Measurements from ENCODE around the gene EMP3.
"Not testable (repeated sequence)": the region's sequence is repeated elsewhere in the genome, so short reads cannot be mapped to it uniquely, and the experiment has no call there.

EMP3 gene

DNA sequence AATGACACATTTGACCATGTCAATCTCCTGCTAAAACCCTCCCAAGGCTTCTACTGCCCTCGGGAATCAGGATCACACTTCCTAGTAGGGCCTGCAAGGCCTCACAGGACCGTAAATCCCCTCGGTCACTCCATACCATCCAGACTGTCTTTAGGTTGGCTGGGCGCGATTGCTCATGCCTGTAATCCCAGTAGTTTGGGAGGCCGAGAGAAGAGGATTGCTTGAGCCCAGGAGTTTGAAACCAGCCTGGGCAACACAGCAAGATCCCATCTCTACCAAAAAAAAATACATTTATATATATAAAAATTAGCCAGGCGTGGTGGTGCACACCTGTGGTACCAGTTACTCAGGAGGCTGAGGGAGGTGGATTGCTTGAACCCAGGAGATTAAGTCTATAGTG is 23.4 kb downstream of the EMP3 start:
- no peak for DNase-seq

- no peak for DNase-seq
These were observed 25.5 kb downstream of the EMP3 start for GRCh38 chr19:48350856-48351255.

GRCh38 chr19:48351341-48351752 is 26.0 kb downstream of the EMP3 start:
- peak; percentile 77 for DNase-seq

DNA sequence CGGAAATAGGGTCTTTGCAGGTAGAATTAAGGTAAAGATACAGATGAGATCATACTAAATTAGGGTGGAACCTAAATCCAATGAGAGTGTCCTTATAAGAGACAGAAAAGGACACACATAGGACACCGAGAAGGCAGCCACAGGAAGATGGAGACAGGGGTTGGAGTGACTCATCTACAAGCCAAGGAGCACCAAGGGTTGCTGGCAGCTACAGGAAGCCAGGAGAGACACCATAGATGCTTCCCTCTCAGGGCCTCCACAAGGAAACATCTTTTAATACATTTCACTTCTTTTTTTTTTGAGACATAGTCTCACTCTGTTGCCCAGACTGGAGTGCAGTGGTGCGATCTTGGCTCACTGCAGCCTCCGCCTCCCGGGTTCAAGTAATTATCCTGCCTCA is 28.3 kb downstream of the EMP3 start:
- no peak for DNase-seq

DNA sequence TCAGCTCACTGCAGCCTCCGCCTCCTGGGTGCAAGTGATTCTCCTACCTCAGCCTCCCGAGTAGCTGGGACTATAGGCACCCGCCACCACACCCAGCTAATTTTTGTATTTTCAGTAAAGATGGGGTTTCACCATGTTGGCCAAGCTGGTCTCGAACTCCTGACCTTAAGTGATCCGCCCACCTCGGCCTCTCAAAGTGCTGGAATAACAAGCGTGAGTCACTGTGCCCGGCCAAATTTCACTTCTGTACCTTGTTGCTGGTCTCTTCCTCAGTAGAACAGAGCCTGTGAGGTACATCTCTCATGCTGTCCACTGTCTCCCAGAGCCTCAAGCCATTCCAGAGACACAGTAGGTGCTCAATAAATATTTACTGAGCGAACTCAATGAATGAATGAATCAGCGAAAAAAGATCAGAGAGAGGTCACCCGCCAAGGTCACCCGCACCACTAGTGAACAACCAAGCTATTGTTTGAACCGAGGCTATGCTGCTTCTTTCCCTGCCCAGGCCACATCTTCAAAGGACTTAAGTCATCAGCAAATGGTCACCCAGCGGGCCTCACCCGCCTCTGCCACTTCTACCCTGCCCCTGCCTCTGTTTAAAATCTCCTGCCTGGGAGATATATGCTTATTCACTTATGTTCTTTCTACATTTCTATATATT is 29.1 kb downstream of the EMP3 start:
- DNase-seq = no peak

DNA sequence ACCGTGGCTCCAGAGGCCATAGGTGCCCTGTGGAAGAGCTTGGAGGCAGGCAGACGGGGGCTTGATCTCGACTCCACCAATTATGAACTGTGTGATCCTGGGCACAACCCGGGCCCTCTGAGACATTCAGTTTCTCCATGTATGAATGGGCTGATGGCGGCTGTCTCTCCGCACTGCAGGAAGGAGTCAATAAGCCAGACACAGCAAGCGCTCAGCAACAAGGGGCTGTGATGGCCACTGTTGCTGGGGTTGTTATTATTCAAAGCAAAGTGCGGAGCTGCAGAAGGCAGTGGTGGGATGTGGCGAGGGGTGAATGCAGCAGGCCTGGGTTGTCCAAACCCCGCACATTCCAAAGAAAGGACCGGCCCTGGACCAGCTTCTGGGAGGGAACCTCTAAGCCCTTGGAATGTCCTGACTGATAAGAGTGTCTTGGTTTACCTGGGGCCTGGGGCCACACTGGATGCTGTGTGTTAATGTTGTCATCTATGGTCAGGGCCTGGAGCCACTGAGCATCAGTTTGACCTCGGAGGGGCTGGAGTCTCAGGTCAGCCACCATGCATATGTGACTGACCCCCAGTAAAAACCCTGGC is 30.1 kb downstream of the EMP3 start:
- no peak for DNase-seq

DNA sequence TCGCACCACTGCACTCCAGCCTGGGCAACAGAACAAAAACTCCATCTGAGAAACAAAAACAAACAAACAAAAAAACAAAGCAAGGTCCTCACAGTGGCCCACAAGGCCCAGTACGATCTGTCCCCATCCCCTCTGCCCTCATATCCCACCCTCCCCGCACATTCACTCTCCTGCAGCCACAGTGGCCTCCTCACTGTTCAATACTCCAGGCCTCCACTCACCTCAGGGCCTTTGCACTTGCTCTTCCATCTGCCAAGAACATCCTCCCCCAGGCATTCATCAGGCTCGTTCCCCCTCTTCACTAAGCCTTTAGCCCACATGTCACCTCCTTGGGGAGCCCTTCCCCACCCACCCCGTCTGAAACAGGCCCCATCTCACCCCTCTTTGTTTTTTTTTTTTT is 33.8 kb downstream of the EMP3 start:
- DNase-seq = no peak

GRCh38 chr19:48361912-48362311 is 36.6 kb downstream of the EMP3 start:
- DNase-seq = no peak

DNA sequence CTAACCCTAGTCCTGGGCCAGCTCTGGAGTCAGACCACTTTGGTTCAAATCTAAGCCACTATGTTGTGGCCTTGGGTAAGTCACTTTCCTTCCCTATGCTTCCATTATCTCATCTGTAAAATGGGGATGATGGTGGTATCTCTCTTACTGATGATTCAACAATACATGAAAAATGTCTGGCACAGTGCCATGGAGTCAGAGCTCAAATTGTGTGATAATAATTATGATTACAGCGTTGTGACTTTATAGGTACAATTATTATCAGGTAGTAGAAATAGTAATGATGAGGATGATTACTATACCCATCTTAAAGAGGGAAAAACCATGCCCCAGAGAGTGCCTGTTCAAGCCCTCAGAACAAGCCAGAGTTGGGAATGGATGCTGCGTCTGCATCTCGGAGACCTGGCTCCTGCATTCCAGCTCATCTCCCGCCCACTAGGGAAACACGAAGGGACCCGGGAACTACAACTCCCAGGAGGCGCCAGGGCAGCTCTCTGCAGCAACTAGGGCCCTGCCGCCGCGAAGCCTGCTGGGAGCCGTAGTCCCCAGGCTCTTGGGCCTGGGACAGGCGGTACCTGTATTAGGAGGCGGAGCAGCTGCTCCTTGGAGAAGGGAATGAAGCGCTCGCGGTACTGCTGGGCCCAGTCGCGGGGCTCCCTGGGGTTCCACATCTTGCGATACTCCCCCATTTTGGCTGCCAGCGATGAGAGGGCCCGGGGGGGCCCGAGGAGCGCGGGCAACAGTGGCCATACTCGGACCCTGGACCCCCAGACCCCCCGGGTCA is 37.6 kb downstream of the EMP3 start:
- DNase-seq = peak; percentile 84

DNA sequence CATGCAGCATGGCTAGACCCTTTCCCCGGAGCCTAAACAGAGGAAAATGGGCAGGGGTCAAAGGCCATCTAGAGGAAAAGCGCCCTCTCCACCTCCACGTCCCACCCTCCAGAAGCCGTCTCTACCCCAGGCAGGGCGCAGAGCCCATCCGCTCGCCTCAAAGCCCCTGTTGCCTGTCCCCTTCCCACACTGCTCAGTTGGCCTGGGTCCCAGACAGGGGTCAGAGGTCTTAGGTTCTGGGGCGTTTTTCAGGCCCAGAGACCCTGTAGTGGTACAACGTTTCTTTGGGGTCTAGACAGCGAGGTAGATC is 38.1 kb downstream of the EMP3 start:
- DNase-seq = no peak

DNA sequence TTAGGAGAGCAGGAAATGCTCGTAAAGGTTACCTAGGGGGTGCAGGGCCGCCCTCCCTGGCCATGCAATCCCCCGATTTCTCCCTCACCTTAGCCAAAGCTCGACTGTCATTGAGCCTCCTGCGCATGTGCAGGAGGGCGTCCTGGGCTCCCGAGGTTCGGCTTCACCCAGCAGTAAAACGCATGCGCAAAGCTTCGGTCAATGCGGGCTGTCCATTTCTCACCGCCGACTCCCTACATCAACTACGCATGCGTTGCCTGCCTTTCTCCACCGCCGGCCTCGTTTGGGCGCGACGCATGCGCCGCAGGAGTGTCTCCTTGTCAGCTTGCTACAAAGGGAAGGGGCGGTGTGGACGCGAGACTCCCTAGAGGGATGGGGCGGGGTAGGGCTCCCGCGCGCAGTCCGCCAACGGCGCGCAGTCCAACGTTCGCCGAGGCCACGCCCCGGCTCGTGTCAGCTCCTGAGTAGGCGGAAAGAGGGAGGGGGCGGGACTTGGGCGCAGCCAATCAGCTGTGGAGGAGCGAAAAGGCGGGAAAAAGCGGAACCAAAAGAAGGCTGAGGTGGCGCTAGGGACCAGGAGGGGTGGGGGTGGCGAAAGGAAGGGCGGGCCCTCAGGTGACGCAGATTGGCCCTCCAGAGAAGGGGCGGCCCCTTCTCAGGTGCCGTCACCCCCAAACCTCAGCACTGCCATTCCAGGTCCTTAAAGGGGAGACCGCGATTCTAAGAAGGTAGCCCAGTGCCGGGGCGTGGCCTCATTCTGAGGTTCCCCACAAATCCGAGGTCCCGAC is 38.7 kb downstream of the EMP3 start, which contains the start of the genes SYNGR4 and TMEM143:
Gene SYNGR4 (plus strand): TSS at position 558 of the 788 bp plus-strand sequence. CDS start 1,476 bp downstream, outside the sequence.
Gene TMEM143 (minus strand): TSS at position 131 of the 788 bp plus-strand sequence. CDS start 20 bp downstream, at position 111.
- DNase-seq = peak; percentile 96

DNA sequence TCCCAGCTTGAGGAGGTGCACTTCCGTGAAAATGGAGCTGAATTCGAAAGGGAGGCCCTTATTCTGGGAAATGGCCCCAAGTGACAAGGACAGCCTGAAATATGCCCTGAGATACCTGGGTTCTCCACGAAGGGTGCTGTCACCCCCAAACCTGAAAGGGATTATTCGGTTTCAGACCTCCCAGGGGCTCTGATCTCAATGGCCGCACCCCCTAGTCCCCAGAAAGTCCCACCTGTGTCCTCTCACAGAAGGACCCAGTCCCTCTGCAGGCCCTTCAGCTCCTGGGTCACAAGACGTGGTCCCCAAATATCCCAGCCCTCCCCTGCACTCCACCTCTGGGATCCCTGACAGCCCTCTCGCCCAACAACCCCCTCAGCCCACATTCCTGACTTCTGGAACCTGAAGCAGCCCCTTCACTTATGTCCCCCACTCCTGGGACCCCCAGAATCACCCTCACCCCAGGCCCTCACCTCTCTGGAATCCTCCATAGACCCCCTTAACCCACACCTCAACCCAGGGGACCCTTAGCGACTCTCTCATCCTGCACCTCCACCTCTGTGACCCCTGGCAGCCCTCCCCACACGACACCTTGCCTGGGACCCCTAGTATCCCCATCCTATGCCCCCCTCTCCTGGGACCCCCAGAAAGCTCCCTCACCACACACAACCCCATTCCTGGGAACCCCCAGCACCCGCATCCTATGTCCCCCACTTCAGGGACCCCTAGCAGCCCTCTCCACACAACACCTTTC is 39.4 kb downstream of the EMP3 start:
- DNase-seq = no peak

DNA sequence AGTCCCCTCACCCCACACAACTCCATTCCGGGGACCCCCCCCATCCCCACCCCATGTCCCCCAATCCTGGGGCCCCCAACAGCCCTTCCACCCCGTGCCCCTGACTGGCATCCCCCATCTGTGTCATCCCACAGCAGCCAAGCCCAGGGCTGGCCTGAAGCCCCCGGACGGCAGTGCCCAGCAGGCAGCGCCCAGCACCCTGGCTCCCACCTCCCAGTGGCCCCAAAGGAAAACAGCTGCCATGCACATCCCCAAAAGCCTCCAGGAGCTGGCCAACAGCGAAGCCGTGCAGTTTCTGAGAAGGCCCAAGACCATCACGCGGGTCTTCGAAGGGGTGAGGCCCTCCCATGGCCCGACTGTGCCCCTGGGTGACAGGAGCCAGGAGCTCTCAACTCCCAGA is 40.2 kb downstream of the EMP3 start:
- no peak for DNase-seq

- no peak for DNase-seq
These were observed 42.5 kb downstream of the EMP3 start for GRCh38 chr19:48367855-48368254.

DNA sequence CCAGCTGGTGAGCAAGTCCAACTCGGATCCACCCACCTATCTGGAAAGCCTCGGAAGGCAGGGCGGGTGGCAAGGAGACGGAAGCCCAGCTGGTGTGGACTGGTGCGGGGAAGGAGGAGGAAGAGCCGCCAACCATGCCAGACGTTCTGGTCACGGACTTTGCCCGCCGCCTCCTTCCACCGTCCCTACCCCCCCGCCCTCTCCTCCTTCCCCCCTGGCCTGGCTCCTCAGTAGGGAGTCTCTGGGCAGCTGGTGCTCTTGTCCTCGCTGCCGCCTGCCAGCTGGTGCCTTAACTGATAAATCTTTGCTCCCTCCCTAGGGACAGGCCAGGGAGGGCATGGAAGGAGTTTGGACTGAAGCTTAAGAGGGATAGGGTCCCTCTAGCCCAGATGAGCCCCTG is 43.6 kb downstream of the EMP3 start:
- DNase-seq = no peak

DNA sequence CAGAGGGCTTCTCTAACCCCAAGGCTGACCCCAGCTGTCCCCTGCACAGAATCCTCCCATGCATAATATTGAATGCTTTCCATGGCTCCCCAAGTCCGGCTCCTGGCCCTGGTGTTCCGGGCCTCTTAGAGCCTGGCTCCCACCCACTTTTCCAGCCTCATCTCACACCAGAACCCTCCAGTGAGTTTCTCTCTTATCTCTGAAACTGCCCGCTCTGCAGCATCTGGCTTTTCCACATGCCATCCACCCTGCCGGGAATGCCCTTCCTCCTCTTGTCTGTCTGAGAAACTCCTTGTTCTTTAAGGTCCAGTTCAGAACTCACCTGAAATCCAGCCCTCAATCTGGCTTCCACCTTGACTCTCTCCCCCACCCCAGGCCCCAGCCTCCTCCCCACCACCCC is 45.6 kb downstream of the EMP3 start:
- DNase-seq = no peak

GRCh38 chr19:48371367-48371766 is 46.0 kb downstream of the EMP3 start:
- DNase-seq = no peak

DNA sequence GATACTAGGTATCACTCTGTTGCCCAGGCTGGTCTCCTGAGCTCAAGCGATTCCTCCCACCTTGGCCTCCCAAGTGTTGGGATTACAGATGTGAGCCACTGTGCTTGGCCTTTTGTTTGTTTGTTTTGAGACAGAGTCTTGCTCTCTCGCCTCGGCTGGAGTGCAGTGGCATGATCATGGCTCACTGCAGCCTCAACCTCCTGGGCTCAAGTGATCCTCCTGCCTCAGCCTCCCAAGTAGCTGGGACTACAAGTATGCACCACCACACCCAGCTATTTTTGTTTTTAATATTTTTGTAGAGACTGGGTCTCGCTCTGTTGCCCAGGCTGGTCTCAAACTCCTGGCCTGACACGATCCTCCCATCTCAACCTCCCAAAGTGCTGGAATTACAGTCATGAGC is 46.4 kb downstream of the EMP3 start:
- not testable (repeated sequence) for DNase-seq

DNA sequence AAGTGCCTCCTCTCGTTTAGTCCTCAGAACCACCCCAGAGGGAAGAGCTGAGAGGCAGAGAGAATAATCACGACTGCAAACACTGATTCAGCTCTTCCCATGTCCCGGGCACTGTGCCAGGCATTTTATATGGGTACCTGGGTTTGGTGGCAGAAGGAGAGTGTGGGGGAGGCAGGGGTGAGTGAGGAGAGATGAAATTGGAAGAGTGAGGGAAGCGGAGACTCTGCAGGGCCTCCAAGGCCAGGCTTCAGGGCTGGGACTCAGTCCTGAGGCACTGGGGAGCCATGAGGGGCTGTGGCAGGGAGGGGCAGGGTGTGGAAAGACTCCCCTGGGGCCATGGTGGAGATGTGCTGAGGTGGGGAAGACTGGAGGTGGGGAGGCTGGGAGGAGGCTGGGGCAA is 47.6 kb downstream of the EMP3 start:
- no peak for DNase-seq

DNA sequence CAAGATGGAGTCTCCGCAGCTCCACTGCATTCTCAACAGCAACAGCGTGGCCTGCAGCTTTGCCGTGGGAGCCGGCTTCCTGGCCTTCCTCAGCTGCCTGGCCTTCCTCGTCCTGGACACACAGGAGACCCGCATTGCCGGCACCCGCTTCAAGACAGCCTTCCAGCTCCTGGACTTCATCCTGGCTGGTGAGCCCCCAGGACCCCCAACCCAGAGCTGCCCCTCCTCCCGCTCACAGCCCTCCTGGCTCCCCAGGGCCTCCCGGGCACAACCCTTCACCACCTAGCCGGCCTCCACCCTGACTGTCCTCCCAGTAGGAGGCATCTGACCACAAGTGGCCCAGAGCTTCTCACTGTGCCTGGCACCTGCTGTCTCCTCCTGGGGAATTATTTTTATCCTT is 48.2 kb downstream of the EMP3 start:
- DNase-seq = no peak

- no peak for DNase-seq
These were observed 52.8 kb downstream of the EMP3 start for GRCh38 chr19:48378194-48378570.

DNA sequence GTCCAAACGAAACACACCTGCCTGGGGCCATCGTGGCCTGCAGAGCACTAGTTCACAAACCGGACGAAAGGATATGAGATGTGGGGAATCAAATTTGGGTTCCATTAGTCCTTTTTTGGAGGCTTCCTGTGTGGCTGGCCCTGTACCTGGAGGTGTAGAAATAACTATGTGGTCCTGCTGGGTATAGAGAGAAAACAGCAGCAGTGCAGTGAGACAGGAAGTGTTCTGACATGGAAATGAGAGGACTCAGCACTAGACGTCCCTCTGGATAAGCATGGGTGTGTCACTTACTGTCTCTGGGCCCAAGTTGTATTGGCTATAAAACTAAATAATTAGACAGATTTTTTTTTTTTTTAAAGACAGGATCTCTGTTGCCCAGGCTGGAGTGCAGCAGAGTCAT is 53.7 kb downstream of the EMP3 start:
- no peak for DNase-seq

All from stimulated activated naive CD4-positive, alpha-beta T cell treated with Interleukin-2 at 50 U/mL for 16 hours (primary cell).